Cardiac muscle cell (in vitro differentiated cells and primary cell): Measurements from ENCODE around the gene FCN1. TPM values are rescaled to one million over a fixed set of nuclear protein-coding genes. Genes with fewer than 3 reads are reported as not detected.

Source experiments
- DNase-seq, 2 donors: peaks; one replicate each; pipeline versions ENCODE4 v3.0.0 to v3.0.0-alpha.2; 2010 to 2017; ENCODE audit warnings: low read depth in 1 of 2, low spot score in 1 of 2
- H3K27ac ChIP-seq: fragments of 200-600 bp; sonication (generic); 2 replicates; pipeline ENCODE4 v1.5.1; 2016
- H3K27me3 ChIP-seq: fragments of 200-600 bp; sonication (generic); 2 replicates; pipeline ENCODE4 v1.6.0; 2016; ENCODE audit warnings: control low read depth
- H3K36me3 ChIP-seq: fragments of 200-600 bp; sonication (generic); 2 replicates; pipeline ENCODE4 v1.5.1; 2016; ENCODE audit warnings: control low read depth
- H3K4me1 ChIP-seq: fragments of 200-600 bp; sonication (generic); 2 replicates; pipeline ENCODE4 v1.8.1; 2017; ENCODE audit warnings: low read depth, mild to moderate bottlenecking, mixed run types
- H3K4me3 ChIP-seq: fragments of 200-600 bp; sonication (generic); 2 replicates; pipeline ENCODE4 v1.5.1; 2016; ENCODE audit warnings: mild to moderate bottlenecking
- H3K9me3 ChIP-seq: fragments of 200-600 bp; sonication (generic); 2 replicates; pipeline ENCODE4 v1.5.1; 2017; ENCODE audit warnings: low read depth, mild to moderate bottlenecking, control low read depth
- polyA plus RNA-seq: library from polyadenylated mRNA; unstranded; fragments of >200 nt; fragmentation: Nextera tagmentation; extraction: Ambion mirVana; gene quantifications from 2 replicates; pipeline ENCODE4 v1.2.1, GENCODE V29; 2016
- total RNA-seq: library from RNA; depleted of rRNA; stranded (reverse); fragments of >200 nt; gene quantifications from 2 replicates; pipeline ENCODE4 v1.2.3, GENCODE V29; 2016
- TF ChIP-seq, protein P1 (sequence below): IDR thresholded peaks from 2 replicates; pipeline ENCODE4 v1.5.1; 2012; ENCODE audit warnings: low read depth, mild to moderate bottlenecking, low read length

FCN1 gene
- total and polyA plus RNA-seq, 2 experiments from 2014 or later: not detected

DNA sequence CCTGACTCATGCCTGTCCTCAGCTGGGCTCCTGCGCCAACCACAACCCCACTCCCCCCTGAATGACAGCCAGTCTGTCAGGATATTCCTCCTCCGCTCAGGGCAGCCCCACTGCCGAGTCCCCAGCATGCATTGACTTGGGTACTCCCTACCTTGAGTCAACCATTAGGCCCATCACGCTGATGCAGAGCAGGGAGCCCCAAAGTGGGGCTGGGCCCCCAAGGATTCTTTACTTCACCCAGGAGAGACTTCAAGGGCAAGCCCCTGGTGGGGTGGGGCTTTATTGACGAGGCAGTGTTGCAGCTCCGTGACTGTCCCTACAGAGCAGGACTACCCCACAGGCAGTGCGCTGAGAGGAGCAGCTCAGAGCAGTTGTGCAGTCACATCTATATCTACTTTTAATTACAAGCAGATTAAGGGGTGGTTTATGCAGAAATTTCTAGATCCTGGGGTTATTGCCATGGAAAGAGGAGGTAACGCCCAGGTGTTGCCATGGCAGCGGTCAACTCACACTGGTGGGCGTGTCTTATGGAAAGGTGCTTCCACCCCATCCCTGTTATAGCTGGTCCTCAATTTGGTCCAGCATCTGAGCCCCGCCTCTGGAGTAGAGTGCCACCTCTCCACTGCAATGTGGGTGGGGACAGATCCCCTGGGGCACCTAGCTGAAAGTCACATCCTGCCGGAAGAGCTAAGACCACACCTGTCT is 32.1 kb upstream of the FCN1 start:
- Histone ChIP-seq H3K27me3 (no peaks in the 10 kb centered on the region), H3K4me3 (no peak overlapping the region), H3K4me1 (no peaks in the 10 kb centered on the region), H3K9me3 (no peaks in the 10 kb centered on the region), H3K36me3 (no peaks in the 10 kb centered on the region), H3K27ac (no peak overlapping the region)
- DNase-seq: no peak
- TF ChIP-seq, protein P1, sequence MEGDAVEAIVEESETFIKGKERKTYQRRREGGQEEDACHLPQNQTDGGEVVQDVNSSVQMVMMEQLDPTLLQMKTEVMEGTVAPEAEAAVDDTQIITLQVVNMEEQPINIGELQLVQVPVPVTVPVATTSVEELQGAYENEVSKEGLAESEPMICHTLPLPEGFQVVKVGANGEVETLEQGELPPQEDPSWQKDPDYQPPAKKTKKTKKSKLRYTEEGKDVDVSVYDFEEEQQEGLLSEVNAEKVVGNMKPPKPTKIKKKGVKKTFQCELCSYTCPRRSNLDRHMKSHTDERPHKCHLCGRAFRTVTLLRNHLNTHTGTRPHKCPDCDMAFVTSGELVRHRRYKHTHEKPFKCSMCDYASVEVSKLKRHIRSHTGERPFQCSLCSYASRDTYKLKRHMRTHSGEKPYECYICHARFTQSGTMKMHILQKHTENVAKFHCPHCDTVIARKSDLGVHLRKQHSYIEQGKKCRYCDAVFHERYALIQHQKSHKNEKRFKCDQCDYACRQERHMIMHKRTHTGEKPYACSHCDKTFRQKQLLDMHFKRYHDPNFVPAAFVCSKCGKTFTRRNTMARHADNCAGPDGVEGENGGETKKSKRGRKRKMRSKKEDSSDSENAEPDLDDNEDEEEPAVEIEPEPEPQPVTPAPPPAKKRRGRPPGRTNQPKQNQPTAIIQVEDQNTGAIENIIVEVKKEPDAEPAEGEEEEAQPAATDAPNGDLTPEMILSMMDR: no peak

DNA sequence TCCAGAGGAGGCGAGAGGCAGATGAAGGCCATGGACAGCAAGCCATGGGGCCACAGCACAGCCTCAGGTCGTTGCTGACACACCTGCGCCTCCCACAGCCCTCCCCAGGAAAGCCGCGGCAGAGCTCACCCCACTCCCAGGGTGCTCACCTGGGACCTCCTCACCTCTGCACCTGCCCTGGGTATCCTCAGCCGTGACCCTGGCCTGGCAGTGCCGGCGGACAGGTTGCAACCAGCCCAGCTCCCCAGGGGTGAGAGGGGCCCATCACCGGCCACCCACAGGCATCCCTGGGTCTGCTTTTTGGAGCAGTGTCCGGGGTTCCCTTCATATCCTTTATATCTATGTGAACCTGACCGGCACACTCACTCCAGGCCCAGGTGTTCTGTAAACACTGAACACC is 30.4 kb upstream of the FCN1 start:
- peaks cover 4% of the 10 kb centered on the region for H3K4me1 ChIP-seq
- H3K9me3 ChIP-seq: no peaks in the 10 kb centered on the region
- DNase-seq: no peak
- H3K36me3 ChIP-seq: no peaks in the 10 kb centered on the region
- no peak overlapping the region for H3K4me3 ChIP-seq
- H3K27me3 ChIP-seq: no peaks in the 10 kb centered on the region
- H3K27ac ChIP-seq: no peak overlapping the region
- TF ChIP-seq, protein P1: no peak

DNA sequence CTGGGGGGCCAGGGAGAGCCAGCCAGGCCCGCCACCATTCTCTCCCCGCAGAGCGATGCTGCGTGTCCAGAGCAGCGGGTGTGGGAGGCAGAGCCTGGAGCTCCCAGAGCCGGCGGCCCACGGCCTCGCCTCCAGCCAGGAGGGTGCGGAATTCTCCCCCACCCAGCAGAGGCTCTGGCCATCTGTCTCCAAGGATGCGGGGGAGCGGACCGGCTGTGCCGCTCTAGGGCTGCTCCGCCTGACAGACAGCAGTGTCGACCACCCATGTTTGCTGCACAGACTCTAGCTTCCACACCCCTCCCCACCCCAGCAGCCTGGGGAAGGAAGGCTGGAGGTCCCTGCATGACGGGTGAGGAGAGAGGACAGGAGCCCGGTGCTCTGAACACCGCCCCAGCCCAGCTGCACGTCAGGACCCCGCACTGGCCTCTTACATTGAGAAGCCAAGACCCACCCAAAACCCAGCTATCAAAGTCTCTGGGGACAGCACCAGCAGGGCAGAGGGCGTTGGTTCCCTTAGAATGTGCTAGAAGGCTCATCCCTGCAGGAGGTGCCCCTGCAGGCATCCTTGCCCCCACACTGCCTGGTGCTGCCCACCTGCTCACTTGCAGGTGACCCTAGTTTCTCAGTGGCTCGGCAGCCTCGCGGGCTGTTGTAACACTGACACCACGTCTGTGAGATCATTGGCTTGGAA is 29.7 kb upstream of the FCN1 start:
- H3K27ac ChIP-seq: no peak overlapping the region

DNA sequence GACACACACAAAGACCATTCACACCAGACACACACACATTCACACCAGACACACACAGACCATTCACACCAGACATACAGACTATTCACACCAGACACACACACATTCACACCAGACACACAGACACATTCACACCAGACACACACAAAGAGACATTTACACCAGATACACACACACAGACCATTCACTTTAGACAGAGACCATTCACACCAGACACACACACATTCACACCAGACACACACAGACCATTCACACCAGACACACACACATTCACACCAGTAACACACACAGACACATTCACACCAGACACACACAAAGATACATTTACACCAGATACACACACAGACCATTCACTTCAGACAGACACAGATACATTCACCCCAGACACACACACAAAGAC is 29.0 kb upstream of the FCN1 start:
- Histone ChIP-seq H3K4me1 (peaks cover 4% of the 10 kb centered on the region), H3K4me3 (no peak overlapping the region), H3K27ac (no peak overlapping the region), H3K36me3 (no peaks in the 10 kb centered on the region), H3K9me3 (no peaks in the 10 kb centered on the region), H3K27me3 (no peaks in the 10 kb centered on the region)
- no peak for DNase-seq
- TF ChIP-seq, protein P1: no peak

More for the DNA sequence above, 29.7 kb upstream of the FCN1 start:
- Histone ChIP-seq H3K9me3 (no peaks in the 10 kb centered on the region), H3K4me3 (no peak overlapping the region), H3K36me3 (no peaks in the 10 kb centered on the region), H3K4me1 (peaks cover 4% of the 10 kb centered on the region), H3K27me3 (no peaks in the 10 kb centered on the region)
- DNase-seq: no peak
- TF ChIP-seq, protein P1: no peak

DNA sequence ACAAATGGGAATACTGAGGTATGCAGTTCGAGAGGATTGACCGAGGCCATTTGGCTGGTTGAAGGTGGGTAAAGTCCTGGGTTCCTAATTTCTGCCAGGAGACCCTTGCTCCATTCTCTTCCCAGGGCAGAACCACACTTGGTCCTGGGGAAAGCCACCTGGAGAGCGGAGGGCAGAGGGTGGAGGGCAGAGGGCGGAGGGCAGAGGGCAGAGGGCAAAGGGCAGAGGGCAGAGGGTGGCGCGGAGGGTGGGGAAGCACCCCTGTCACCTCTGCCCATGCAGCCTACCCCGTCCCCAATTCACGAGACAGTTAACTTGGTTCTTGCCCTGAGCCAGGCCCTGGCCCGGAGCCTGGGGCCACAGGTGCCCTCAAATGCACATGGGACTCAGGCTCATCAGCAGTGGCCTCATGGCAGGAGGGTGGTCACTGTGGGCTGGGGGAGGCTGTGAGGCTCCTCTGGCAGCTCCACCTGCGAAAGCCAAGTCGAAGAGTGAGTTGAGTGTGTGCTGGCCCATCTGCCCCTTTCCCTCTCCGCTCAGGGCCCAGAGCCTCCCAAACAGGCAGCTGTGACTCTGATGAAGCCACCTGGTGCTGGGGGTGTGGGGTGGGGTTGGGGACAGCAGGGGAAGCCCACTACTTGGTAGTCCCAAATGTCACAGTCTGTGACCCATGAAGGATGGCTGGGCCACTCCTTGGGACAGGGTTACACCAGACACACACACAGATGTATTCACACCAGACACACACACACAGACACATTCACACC is 28.0 kb upstream of the FCN1 start:
- H3K9me3 ChIP-seq: no peaks in the 10 kb centered on the region
- H3K36me3 ChIP-seq: no peaks in the 10 kb centered on the region
- peaks cover 4% of the 10 kb centered on the region for H3K4me1 ChIP-seq
- DNase-seq: no peak
- TF ChIP-seq, protein P1: no peak
- no peak overlapping the region for H3K27ac ChIP-seq
- no peaks in the 10 kb centered on the region for H3K27me3 ChIP-seq
- no peak overlapping the region for H3K4me3 ChIP-seq
